Tibial nerve (tissue), 4 donors: Measurements from ENCODE around the gene ZNF79.

Experiments used
- CTCF ChIP-seq, 5 experiments: fragments of 200-600 bp in 3 of 5; fragments of 450-650 bp in 2 of 5; sonication (generic) in 3 of 5; IDR thresholded peaks; one replicate each; pipeline ENCODE4 v1.5.1; 2016 to 2019; ENCODE audit warnings: antibody characterized with exemption in 5 of 5, mild to moderate bottlenecking in 3 of 5, moderate library complexity in 2 of 5
- EP300 ChIP-seq, 2 donors: sonication (generic); formaldehyde crosslinking; IDR thresholded peaks; one replicate each; pipeline ENCODE4 v1.6.1; 2017; ENCODE audit warnings: antibody characterized with exemption in 2 of 2, mild to moderate bottlenecking in 1 of 2
- POLR2A ChIP-seq, 2 donors: fragments of 450-650 bp; IDR thresholded peaks; one replicate each; pipeline ENCODE4 v1.6.1; 2017; ENCODE audit warnings: antibody characterized with exemption in 2 of 2, mild to moderate bottlenecking in 2 of 2, moderate library complexity in 2 of 2

- TF ChIP-seq CTCF (IDR thresholded peaks at IDR 0.05): no peak
- no peak for TF ChIP-seq POLR2A (IDR thresholded peaks at IDR 0.05)
- no peak for TF ChIP-seq EP300 (IDR thresholded peaks at IDR 0.05)
Observed at GRCh38 chr9:127490535-127491230, 66.5 kb downstream of the ZNF79 start.
